Fibroblast of peridontal ligament (primary cell): ENCODE measurements around the gene RFC5.
"Not testable (repeated sequence)": the region's sequence is repeated elsewhere in the genome, so short reads cannot be mapped to it uniquely, and the experiment has no call there.

Experiments
- DNase-seq: peaks from one replicate; pipeline ENCODE4 v3.0.0-alpha.2; 2010; ENCODE audit errors: extremely low read depth

RFC5 gene

DNA sequence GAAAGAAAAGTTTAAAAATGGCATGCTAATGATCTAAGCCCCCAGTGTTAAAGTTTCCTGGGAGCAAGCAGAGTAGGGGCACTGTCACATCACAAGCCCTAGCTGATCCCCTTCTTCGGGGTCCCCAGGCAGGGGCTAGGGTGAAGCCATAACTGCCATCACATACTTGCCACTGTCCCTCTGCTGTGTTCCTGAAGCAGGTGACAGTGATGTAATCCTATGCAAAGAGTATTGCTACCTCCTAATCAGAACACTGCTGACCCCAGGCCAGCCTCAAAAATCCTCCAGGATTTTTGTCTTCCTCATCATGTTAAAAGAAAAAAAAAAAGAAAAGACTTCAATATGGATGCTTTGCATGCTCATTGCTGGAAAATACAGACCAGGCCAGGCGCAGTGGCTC, 1.2 kb upstream of the RFC5 start:
- no peak for DNase-seq

DNA sequence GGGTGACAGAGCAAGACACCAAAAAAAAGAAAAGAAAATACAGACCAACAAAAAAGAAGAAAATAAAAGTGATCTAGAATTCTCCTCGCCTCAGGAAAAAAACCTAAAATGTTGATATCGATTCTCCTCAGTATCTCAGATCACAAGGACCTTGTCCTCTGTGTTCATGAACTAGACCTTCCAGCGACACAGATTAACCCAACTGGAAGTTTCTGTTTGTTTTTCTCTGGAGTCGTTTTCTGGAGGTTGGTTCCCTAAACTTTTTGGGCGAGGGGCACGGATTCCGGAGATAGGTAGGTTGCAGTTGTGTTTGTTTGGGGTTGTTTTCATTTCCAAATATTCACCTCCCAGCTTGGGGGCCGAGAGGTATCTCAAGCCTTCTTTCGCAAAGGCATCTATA, 559 bp upstream of the RFC5 start:
- DNase-seq: peak; percentile 8

DNA sequence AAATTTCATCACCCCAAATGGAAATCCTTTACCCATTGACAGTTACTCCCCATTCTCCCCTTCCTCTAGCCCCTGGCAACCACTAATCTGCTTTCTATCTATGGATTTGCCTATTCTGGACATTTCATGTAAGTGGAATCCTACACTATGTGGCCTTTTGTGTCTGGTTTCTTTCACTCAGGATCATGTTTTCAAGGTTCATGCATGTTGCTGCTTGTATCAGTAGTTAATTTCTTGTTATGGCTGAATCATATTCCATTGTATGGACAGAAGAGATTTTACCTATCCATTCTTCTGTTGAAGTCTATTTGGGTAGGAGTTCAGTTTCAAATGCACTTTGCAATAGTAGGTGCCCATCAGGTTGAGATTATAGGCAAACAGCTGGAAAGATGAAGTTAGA, 1.4 kb downstream of the RFC5 start:
- no peak for DNase-seq

DNA sequence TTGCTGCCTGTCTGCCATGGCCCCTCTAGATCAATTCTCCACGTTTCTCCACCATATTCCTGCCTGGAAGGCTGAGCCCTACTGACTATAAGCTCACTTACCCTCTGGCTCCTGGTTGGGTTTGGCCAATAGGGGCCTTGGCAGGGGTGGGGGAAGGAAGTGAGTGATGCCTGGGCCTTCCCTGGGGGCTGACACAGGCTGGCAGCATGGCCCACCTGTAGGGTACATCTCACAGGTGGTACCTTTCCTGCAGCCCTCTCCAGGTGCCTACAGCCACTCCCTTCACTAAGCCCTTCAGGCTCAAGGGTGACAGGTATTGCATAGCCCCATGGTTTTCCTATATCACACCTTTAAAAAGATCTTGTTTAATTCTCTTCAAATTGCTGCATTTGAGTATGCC, 3.5 kb downstream of the RFC5 start:
- DNase-seq: no peak

DNA sequence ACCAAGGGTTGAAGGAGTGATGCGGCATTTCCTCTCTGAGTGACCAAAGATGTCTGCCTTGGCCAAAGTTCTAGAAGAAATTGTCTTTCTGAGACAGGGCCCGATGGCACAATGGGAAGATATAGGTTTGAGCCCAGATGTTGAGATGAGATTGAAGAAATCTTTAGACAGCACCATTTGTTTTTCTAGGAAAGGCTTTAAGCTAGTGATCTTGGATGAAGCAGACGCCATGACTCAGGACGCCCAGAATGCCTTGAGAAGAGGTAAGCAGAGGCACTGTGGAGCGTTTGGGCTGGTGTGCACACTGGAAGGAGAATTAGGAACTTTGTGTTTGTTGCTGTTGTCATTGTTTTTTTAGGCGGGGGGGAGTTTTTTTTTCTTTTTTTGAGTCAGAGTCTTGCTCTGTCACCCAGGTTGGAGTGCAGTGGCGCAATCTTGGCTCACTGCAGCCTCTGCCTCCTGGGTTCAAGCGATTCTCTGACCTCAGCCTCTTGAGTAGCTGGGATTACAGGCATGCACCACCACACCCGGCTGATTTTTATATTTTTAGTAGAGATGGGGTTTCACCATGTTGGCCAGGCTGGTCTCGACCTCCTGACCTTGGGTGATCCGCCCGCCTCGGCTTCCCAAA, 5.7 kb downstream of the RFC5 start:
- not testable (repeated sequence) for DNase-seq

DNA sequence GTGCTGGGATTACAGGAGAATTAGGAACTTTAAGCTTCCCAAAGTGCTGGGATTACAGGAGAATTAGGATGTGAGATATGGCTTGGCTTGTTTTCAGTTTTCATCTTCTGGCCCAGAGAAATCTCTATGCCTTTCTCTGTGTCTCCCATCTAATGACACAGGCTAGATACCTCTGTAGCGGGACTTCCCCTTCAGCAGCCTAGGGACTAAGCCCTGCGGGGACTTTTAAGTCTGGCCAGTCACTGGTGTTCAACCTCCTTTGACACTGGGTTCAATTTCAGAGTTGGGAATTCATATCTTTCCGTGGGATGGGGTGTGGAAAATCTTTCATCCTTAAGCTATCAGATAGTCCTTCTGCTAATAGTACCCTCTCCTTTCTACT, 6.2 kb downstream of the RFC5 start:
- no peak for DNase-seq

DNA sequence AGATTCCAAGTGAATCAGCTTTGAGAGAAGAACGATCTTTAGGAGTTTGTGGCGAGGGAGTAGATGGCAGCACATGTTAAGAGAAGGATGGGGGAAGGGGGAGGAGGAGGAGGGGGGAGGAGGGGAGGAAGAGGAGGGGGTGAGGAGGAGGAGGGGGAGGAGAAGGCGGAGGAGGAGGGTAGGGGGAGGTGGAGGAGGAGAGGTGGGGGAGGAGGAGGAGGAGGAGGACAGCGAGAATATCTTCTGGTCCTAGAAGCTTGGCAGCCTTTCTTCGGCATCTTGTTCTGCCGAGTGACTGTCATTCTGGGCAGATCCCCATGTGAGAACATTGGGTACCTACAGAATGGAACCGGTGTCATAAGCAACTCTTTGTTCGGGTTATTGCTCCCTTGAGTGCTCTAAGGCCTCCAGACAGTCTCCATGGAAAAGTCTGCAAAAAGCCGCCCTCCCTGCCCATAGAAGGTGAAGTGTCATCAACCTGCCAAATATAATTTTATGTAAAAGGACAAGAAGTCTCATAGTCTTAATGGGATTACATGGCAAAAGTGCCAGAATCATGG, 6.9 kb downstream of the RFC5 start:
- DNase-seq: no peak

DNA sequence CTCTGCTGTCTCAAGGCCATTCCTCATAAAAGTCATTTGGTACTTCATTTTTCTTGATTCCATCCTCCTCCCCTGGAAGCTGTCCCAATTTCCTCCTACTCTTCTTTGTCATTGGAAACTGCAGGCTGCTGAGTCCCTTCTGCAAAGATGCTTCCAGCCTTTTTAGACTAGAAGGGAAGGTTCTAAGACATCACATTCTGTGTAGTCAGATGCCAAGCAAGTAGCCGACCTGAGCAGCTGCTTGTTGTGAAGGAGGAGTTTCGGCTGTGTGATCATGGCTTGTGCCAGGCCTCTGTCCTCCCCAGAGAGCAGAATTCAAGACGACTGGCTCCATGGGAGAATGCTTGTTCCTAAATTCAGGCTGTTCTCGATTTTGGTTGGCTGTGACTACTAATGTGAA, 8.7 kb downstream of the RFC5 start:
- DNase-seq: no peak

DNA sequence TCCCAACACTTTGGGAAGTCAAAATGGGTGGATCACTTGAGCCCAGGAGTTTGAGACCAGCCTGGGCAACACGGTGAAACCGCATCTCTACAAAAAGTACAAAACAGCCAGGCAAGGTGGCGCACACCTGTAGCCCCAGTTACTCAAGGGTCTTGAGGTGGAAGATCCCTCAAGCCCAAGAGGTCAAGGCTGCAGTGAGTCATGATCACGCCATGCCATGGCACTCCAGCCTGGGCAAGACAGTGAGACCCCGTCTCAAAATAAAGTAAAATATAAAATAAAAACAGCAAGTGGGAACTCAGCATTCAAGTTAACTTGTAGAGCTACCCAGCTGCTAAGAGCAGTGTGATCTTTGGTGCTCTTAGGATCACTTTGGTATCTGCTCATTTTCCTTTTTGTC, 12.7 kb downstream of the RFC5 start:
- no peak for DNase-seq

DNA sequence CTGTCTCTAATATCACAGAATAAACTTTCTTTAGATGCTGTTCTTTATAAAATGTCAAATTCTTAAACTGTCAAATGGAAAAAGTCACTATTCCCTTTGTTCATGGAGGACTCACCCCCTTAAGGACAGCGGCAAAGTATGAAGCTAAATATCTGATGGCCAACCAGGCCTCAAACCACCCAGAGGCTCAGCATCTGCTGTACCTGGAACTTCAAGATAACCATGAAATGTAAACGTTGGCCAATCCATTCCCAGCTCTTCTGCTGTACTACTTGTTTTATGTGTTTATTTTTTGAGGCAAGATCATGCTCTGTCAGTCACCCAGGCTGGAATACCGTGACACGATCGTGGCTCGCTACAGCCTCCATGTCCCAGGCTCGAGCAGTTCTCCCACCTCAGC, 15.7 kb downstream of the RFC5 start:
- no peak for DNase-seq

DNA sequence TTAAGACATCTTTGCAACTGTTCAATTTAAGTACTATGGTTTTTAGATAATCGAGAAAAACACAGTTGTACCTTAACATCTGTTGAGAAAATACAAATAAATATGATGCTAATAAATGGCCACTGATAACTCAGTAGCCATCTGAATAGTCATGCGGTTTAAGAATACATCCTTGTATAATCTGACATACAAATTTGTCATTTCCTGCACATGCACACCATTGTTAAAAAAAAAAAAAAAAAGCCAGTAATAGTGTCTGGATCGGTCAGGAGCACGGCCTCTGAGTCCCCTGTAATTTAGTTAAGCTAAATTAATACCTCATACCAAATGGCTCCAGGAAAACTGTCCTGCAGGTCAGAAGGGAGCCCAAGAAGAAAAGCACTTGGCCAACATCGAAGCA, 16.8 kb downstream of the RFC5 start:
- DNase-seq: no peak

DNA sequence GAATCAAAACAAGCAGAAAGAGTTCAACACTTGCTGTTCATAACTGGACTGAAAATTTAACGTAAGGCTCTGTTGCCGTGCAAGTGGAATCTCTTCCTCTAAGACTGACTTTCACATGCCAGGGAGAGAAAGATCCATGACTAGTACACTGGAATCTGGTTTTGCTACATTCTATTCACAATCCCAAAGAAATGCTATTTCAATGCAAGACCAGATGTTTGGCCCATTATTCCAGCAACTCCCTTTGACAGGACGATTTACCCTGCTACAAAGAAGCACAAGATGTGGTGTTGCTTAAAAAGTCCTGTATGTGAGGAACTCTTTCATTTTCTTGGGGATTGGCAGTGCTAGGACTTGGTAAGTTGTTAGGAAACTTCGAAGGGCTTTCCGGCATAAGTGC, 17.4 kb downstream of the RFC5 start:
- peak; percentile 39 for DNase-seq

DNA sequence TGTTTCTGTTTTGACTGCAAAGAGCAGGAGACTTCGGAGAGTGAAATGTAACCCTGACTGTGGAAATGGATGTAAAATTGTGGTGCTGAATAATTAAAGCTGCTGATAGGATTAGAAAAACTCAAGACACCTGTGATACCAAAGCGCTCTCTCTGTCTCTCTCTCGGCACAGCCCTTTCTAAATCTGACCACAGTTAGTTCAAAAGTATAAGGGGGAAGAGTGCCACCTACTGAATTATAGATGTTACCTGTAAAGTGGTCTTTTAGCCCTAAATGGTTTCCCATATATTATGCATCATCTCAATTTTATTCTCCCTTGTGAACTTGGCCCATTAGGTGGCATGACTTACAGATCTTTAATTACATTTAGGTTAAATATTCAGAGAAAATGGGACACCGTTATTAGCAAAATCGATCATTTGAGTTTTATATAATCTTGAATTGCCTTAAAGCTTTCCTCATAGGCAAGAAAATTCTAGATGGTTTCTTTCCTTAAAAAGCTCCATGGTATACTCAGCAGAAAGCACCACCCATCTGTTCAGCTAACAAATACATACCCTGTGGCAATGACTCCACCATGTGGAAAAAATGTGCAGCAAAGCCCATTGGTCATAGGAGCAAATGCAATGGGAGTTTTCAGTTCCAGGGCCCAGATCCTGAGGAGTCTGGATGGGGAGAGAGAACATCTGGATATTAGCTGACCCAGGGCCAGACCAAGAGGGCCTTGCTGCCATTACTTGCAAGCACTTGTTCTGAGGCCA, 18.1 kb downstream of the RFC5 start:
- peak; percentile 83 for DNase-seq

DNA sequence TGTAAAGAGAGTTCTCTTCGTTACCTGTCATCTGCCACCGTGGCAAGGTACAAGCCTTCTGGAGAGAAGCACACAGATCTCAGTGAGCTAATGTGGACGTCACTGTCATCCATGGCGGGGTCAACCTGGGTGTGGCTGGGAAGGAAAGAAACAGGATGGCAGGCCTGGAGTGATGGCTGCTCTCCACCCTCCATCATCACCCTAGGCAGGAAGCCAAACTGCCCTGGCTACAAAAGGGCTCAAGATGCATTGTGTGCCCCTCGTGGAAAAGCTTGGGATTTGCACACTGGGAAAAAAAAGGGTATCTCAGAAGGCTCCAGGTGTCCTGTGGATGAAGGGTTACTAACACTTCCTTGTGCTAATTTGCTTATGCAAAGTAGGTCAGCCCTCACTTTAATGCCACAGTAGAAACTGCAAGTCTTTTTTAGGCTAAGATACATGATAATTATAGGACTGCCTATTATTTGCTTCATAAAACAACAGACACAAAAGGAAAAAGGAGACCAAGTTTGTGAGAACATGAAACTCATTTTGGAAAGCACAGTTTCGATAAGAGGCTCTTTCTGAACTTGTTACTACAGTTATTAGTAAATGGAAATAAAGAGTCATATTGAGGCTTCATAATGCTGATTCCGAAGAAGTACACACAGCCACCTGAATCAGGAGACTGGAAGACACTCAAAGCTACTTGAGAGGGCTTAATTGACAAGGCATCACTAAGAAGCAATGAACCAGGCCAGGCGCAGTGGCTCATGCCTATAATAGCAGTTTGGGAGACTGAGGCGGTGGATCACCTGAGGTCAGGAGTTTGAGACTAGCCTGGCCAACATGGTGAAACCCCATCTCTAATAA, 18.9 kb downstream of the RFC5 start:
- peak; percentile 58 for DNase-seq

DNA sequence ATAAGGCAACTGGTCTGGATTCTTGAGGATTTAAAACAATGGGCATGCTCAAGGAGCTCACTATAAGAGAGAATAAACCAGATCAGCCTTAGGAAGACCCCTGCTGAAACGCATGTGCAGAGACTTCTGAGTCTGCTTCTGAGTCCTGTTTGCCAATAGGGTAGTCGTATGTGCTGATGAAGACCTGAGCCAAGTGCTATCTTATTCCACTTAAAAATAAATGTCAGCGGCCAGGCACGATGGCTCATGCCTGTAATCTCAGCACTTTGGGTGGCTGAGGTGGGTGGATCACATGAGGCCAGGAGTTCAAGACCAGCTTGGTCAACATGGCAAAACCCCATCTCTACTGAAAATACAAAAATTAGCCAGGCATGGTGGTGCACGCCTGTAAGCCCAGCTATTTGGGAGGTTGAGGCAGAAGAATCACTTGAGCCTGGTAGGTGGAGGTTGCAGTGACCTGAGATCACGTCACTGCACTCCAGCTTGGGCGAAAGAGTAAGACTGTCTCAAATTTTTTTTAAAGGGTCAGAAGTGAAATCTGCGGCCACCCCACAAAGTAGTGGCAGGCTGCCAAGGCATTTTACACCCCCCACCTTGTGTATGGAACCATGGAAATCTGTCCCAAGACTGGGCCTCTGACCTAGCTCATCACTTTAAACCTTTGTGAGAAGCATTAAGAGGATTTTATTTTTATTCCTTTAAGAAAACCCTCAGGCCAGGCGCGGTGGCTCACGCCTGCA, 20.3 kb downstream of the RFC5 start:
- DNase-seq: no peak

DNA sequence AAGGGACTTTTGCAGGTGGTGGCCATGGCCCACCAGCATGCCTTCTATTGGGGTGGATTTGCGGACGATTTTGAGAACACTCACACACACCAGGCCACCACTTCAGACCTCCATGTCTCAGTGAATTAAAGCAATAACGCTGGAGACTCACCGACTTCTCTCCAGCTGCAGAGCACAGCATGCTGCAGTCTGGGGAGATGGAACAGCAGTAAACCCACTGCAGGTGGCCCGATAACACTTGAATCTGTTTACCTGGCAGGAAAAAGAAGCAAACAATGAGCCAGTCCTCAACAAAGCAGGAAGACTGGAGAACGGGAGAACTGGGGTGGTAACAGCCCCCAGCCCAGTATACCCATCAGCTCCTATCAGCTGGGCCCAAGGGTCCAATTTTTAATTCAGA, 21.6 kb downstream of the RFC5 start:
- no peak for DNase-seq

DNA sequence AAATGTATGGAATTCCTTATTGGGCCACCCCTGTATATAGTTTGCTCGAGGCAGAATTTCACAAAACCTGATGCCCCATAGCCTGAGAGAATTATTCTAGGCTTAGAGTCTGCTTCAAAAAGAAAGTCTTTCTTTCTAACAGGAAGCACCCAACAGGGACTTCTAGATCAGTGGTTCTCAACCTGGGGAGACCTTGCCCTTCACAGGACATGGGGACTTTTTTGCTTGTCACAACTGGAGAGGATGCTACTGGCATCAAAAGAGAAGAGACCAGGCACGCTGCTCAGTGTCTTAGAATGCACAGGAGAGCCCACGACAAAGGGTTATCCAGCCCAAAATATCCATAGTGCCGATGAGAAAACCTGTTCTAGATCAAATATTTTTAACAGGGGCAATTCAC, 25.6 kb downstream of the RFC5 start:
- no peak for DNase-seq

DNA sequence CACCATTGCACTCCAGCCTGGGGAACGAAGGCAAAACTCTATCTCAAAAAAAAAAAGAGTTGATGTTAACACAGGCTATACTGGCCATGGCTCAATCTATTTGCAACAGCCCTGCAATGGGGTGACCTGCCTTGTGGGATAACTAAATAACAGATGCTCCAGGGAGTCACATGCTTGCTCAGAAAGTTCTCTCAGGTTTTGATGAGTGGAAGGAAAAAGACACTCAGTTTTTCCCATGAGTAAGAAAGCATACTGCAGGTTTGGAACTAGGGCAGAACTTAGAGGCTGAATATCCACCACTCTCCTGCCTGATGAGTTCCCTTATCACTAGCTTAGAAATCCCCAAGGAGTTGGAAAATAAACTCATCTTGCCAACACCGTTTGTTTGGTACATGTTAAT, 27.6 kb downstream of the RFC5 start:
- DNase-seq: no peak

DNA sequence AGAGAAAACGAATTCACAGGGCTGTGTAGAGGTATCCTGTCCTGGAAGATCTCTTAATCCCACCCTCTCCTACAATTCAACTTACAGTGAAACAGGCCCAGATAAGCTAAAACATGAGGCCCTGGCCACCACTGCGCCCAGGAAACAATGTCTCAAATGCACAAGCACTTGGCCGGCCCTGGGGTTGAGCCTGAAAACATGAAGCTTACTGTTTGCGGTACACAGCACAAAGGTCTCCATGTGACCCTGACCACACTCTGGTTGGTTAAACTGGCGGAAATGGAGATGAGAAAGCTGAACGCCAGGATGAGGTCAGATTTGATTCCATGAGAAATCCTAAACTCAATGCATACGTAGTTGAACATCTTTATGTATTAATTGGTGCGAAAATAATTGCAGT, 28.1 kb downstream of the RFC5 start:
- DNase-seq: no peak

DNA sequence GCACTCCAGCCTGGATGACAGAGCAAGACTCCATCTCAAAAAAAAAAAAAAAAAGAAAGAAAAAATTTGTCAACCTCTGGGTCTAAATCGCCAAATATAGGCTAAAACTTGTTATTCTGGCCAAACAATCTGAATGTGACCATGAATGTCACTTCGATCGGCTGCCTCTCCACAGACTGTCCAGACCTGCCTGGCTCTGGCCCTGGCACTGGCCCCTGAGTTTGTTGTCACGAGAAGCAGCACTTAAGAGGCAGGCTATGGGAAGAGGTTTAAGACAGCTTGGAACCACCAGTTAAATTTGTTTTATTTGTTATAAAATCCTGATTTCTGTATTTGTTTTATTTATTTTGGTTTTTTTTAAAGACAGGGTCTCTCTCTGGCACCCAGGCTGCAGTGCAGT, 29.9 kb downstream of the RFC5 start:
- DNase-seq: no peak

DNA sequence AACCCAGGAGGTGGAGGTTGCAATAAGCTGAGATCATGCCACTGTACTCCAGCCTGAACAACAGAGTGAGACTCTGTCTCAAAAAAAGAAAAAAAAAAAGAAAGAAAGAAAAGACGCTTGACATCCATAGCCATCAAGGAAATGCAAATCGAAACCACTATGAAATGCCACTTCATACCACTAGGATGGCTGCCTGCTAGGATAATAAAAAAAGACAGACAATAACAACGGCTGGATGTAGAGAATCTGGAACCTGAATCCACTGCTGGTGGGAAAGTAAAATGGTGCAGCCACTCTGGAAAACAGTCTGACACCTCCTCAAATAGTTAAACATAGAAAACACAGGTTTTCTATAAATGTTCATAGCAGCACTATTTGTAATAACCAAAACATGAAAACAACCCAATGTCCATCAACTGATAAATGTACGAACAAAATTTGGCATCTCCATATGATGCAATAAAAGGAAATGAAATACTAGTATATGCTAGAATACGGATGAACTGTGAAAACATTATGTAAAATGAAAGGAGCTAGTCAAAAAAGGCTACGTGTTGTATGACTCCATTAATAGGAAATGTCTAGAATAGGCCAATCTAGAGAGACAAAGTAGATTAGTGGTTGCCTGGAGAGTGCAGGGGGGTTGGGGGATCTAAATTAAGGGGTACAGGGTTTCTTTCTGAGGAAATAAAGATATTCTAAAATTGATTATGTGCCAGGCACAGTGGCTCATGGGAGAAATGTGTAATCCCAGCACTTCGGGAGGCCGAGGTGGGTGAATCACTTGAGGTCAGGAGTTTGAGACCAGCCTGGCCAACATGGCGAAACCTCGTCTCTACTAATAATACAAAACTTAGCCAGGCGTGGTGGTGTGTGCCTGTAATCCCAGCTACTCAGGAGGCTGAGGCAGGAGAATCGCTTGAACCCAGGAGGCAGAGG, 34.7 kb downstream of the RFC5 start:
- DNase-seq: no peak
